ENCODE results near the gene HIC2.
"Not testable (repeated sequence)": the region's sequence is repeated elsewhere in the genome, so short reads cannot be mapped to it uniquely, and the experiment has no call there.

HIC2 gene

DNA sequence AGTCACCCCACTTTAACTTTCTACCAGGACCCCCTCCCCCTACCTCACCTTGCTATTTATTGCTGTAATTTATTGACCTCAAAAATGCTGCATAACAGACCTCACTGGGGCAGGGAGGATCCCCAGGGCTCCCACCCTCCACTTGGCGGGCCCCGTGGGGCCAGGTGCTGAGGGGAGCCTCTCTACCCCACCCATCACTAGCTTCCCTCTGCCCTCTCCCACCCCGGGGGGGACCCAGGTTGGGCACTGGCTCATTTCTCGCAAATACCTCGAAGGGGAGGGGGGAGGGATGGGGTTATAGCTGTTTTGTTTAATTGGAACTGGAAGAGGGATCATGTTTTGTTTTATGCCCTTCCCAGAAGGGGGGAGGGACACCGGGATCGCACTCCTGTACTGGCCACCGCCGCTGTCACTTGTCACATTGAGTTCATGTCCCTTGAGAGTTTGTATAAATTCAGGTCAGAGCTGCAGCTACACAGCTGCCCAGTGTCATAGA, 33.7 kb downstream of the HIC2 start:
- DNase-seq (ENCODE audit: low read depth): no peak

DNA sequence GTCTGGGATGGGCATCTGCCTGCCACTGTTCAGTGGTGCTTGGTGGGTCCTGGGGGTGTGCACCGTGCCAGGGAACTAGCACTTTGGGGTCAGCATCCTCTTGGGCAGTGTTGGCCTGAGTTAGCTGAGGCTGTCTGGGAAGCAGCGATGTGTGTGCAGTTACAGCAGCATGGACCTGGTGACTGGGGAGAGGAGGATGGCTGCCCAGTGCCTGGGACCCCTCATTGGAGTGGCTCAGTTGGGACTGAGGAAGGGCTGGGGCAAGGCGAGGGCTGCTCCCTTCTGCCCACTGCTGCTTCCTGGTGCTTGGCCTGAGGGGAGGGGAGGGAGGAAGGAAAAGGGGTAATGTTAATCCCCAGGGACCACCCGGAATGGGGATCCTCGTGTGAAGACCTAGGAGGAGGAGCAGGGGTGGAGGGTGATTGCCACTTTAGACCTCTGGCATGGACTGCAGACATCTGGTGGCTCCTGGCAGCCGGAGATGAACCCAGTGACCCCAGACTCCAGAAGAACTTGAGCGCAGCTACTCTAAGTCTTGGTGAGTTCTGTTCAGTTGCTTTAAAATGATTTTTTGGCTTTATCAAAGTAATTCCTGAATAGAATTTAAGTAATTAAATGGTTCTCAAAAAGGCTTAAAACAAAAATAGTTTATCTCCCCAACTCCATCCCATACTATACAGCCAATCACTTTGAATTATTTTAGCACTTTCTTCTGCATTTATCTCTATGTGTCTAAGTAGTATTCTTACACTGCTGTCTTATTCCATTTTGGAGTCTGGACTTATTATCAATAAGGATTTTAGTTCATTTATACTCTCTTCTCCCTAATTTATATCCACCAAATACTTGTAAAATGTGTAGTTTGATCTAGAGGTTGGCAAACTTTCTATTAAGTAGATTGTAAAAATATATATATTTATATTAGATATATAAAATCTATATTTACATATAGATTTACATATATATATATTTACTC, 34.7 kb downstream of the HIC2 start:
- no peak for DNase-seq (ENCODE audit: low read depth)

DNA sequence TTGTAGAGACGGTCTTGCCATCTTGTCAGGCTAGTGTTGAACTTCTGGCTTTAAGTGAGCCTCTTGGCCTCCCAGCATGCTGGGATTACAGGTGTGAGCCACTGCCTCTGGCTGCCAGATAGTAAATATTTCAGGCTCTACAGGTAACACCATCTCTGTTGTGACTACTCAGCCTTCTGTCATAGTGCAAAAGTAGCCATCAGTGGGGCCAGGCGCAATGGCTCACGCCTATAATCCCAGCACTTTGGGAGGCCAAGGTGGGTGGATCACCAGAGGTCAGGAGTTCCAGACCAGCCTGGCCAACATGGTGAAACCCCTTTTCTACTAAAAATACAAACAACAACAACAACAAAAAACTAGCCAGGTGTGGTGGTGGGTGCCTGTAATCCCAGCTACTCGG, 35.5 kb downstream of the HIC2 start:
- DNase-seq (ENCODE audit: low read depth): not testable (repeated sequence)

DNA sequence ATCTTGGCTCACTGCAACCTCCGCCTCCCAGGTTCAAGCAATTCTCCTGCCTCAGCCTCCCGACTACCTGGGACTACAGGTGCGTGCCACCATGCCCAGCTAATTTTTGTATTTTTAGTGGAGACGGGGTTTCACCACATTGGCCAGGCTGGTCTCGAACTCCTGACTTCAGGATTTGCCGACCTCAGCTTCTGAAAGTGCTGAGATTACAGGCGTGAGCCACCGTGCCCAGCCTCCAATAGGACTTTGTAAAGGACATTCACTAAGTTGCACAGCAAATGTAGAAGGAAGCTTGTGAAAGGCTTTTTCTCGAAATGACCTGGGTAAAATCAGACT, 37.8 kb downstream of the HIC2 start:
- DNase-seq (ENCODE audit: low read depth): not testable (repeated sequence)

DNA sequence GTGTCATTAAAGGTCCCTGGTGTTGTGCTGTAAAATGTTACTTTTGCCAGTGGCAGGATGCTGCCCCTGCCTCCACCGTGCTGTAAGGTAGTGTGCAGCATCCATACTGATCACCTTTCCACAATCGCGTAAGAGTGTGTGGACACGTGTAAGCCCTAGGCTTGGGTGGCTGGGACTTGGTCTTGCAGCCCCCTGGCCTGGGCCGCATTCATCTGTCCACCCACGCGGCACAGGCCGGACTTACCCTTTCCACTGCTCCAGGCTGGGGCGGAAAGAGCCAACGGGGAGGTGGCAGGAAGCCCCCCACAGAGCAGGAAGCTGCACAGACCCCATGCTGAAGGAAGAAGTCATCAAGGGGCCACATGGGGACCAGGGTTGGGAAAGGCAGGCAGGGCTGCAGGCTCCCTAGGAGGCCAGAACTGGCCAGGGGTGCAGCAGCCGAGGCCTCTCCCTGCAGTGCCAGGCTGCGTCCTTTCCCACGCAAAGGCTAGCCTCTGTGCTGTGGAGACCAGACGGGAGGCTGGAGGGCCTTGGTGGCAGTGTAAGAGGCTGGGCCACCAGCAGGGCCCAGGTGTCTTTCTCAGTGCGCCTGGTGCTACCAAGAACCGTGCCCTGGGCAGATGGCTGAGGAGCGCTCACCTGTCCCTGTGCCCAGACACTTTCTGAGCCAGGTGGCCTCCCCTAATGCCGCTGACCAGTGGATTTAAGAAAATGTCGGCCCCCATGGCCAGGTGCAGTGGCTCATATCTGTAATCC, 38.3 kb downstream of the HIC2 start:
- no peak for DNase-seq (ENCODE audit: low read depth)

DNA sequence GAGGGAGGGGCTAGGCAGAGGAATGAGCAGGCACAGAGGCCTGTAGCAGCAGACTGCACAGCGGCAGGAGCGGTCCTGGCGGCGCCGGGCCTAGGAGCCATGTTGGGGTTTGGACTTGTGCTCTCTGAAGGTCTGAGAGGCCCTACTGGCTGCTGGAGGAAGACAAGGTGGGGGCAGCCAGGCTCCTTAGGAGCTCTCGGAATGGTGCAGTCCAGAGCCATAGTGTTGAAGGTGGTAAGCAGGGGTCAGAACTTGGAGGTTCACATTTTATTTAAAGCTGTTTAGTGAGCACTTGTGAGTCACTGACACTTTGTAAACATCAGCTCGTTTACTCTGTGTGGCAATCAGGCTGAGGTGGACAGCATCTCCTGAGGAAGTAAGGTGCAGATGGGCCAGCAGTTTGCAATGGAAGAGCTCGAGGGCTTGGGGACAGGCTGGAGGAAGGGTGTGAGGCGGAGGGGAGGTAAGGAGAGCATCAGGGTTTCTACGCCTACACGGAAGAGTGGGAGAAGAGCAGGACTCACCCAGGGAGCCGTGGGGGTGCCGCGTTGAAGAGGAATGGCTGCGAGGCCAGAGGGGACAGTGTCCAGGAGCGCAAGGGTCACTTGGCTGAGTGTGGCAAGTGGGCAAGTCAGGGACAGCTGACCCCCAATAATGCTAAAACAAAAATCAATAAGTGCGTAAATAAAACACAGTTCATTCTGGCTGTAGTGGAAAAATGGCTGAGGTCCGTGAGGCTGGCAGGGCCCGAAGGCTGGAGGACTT, 40.0 kb downstream of the HIC2 start:
- DNase-seq (ENCODE audit: low read depth): no peak

DNA sequence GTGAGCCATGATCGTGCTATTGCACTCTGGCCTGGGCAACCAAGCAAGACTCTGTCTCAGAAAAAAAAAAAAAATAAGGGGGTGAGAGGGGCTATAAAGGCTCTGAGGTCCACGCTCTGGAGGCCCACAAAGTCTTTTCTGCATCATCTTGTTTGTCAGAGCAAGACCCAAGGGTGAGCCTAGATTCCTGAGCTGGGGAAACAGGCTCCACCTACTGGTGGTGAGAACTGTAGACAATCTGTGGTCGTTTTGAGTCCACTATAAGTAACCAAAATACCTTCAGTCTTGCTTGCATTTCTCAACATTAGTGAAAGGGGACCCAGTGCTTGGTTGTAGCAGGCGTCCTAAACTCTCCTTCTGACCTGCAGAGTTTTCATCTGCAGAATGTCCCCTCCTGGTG, 45.5 kb downstream of the HIC2 start:
- not testable (repeated sequence) for DNase-seq (ENCODE audit: low read depth)

DNA sequence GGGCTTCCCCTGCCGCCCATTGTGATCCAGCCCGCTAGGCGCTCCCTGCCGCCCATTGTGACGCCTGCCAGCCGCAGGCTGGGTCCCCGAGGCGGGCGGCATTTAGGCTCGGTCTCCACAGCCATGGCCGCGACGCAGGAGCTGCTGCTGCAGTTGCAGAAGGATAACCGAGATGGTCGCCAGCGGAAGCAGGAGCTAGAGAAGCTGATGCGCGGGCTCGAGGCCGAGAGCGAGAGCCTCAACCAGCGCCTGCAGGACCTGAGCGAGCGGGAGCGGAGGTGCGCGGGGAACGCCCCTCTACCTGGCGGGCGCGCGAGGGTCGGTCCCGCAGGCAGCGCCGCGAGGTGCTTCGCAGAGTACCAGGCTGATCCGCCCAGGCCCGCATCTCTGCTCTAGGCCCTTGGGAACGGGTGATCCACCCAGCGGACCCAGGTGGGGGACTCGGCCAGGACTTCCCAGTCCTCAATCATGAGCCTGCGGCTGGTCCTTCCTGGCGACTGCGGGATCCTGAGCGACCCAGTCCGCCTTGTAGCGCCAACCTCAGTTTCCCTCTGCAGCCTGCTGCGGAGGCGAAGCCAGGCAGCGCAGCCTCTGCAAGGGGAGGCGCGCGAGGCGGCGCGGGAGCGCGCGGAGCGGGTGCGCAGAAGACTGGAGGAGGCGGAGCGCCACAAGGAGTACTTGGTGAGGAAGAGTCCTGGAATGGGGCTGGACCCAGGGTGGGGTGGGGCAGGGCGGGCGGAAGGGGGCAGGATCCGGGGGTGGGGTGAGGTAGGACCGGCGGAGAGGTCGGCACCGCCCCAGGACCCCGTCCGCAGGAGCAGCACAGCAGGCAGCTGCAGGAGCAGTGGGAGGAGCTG, 50.4 kb downstream of the HIC2 start, which contains the start of gene TMEM191C:
Gene TMEM191C (plus strand): TSS at position 51 of the 857 bp plus-strand sequence. CDS start 73 bp downstream, at position 124.
- not testable (repeated sequence) for DNase-seq (ENCODE audit: low read depth)

DNA sequence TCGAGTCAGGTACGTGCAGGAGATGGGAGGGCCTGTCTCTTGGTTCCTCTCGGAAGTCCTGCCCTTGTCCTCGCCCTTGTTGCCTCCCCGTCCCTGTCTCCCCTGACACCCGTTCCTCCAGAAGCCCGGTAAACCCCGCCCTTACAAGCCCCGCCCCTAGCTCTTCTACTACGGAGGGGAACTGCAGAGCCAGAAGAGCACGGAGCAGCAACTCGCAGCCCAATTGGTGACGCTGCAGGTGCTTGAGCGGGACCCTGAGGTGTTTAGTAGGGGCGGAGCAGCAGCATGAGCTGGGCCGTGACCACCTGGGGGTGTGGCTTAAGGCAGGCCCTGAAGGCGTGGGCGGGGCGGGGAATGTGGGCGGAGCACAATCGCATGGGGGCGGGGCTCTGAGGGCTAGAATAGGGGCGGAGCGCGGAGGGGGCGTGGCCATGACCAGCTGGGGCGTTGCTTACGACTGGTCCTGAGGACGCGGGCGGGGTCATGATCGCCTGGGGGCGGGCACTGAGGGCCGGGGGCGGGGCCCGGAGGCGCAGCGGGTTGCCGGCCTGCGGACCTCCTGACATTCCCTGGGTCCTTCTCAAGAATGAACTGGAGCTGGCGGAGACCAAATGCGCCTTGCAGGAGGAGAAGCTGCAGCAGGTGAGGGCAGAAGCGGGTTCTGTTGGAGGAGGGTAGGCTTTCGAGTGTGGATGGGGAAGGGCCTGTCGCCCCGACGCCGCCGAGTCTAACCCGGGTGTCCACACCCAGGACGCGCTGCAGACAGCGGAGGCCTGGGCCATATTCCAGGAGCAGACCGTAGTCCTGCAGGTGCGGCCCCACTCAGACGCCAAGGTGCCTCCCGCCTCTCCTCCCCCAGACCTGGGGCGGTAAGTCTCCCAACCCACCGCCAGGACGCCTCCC, 51.3 kb downstream of the HIC2 start:
- peak; percentile 85 for DNase-seq (ENCODE audit: low read depth)

DNA sequence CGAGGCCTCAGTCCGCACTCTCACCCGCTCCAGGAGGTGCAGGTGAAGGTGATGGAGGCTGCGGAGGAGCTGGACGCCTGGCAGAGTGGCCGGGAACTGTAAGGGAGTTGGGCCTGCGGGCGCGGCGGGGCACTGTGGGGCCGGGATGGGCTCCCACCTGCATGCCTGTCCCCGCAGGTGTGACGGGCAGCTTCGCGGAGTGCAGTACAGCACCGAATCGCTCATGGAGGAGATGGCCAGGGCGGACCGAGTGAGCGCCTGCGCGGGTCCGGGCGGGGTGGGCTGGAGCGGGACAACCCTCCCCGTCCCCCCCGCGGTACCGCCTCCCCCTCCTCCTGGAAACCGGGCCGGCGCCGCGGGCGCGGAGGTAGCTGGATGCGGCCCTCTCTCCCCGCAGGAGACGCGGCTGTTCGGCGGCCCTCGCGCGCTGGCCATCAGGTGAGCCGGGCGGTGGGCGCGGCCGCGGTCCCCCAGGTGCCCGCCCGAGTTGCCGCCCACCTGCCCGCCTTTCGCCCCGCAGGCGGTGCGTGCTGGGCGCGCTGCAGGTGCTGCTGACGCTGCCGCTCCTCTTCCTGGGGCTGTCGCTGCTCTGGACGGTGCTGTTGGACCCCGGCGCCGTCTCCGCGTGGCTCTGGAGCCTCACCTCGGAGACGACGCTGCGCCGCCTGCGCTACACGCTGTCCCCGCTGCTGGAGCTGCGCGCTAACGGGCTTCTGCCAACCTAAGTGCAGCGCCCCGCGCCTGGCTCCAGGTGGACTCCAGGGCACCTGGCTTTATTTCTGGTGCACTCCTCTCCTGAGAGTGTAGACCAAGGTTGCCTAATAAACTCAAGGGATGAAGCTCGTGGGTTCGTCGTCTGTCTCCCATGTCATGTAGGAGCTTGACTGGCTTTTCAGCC, 52.2 kb downstream of the HIC2 start:
- not testable (repeated sequence) for DNase-seq (ENCODE audit: low read depth)

DNA sequence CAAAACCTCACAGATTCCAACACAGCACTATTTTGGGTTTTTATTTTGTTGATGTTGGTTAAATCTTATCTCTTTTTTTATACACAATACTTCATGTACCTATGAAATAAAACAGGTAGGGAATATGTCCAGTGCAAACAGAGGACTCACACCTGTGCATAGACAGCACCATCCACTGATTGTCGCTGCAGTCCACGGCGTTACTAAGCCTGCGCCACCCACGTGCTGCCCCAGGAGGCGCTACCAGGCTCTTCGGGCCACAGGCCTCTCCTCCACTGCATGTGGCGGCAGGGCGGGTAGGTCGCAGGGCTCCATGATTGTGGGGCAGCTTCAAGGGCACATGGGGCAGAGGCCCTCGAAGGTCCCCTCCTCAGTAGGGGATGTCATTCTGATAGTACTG, 55.8 kb downstream of the HIC2 start:
- DNase-seq (ENCODE audit: low read depth): not testable (repeated sequence)

DNA sequence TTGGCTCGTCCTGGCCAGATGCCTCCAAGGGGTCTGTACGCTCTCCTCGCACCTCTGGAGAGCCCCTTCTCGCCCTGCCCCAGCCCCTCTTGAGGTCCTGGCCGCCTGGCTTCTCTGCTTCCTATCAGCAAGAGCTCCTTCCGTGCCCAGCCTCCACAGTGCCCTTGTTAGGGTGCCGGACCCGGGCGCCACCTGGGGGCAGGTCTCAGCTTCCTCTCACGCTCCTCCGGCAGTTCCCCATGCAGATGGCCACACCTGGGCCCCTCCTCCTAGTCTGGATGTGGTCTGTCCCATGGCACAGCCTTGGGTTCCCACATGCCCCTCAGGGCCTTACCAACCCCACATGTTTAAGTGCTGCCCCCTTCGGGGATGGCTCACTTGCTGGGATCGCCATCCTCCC, 56.5 kb downstream of the HIC2 start:
- not testable (repeated sequence) for DNase-seq (ENCODE audit: low read depth)

DNA sequence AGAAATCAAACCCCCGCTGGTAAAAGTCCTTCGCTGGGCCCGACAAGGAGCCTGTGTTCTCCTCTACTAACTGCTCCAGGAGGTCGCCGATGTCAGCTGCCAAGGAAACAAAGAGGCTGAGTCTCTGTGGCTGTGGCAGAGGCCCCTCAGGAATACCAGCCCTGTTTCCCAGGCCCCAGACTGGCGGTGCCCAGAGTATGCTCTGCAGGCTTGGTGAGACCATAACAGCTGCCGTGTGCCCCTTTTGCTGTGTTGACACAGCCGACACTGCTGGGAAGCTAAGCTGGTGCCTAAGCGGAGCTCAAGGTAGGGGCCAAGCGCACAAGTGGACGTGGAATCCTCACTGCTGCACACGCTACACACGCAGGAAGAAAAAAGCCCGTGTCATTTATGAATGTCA, 66.9 kb downstream of the HIC2 start:
- DNase-seq (ENCODE audit: low read depth): not testable (repeated sequence)

DNA sequence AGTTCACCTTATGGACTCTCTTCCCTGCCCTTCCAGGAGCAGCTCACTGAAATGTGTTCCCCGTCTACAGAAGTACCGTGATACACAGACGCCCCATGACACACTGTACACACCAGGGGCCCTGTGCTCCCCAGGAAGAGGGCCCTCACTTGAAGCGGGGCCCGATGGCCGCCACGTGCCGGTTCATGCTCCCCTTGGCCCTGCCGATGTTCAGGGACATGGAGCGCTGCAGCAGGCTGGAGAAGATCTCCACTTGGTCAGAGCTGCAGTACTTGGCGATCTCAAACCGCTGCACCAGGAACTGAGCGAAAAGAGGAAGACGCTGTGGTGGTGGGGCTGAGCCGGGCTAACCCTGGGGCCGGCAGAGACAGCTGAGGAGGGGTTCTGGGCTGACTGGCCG, 70.6 kb downstream of the HIC2 start:
- not testable (repeated sequence) for DNase-seq (ENCODE audit: low read depth)

DNA sequence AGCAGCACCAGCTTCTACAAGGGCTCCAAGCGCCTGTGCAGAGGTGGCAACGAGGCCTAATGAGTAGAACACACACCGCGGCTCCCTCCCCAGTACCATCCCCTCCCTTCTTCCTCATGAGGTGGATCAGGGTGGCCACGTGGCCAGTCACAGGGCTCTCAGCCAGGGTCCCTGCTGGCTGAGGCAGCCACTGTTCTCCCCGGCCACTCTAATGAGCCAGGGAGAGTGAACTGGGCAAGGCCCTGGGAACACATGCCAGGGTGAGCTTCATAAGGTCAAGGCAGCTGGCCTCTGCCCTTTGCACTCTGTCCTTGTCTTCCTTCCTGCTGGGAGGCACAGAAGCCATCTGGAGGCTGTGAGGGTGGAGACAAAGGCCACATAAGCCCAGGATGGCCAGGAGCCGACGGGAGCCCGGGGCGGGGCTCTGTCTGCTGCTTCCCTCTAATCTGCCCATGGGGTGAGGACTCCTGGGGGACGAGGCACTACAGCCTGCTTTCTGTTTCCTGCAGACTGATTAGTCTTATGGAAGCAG, 72.0 kb downstream of the HIC2 start:
- not testable (repeated sequence) for DNase-seq (ENCODE audit: low read depth)

DNA sequence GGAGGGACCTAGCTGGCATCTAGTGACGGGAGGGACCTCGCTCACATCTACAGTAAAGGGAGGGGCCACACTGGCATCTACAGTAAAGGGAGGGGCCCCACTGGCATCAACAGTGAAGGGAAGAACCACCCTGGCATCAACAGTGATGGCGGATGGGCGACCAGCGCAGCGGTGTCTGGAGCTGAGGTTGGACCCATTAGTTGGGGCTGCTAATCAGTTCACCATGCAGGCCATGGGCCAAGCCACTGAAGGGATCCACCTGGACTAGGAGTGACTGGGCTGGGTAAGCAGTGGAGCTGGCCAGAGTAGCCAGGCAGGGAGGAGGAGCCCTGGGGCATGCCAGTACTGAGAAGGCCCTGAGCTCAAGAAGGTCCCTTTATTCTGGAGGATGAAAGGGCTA, 73.4 kb downstream of the HIC2 start:
- DNase-seq (ENCODE audit: low read depth): not testable (repeated sequence)

DNA sequence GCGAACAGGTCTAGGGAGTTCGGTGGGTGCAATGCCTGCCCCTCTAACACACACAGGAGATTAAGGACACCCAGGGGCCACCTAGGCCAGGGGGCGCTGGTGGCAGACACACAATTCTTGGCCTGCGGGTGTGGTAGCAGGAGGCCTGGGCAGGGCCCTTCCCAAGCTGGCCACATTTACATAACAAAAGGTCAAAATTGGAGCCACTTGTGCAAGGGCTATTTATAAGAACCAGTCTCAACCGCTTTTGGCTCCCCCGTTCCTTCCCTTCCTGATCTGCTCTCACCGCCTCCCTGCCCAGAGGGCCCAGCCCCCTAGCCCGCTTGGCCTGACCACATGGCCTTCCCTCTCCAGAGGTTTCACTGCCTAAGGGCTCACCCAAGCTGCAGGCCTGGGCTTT, 75.1 kb downstream of the HIC2 start:
- not testable (repeated sequence) for DNase-seq (ENCODE audit: low read depth)

All from activated T-helper 9 cell treated with anti-CD3 and anti-CD28 coated beads, Interleukin-2, amount 50 U/mL, for 16 hours (primary cell).